ENCODE results near the gene AP2A2. TPM values are rescaled to one million over a fixed set of nuclear protein-coding genes. Genes with fewer than 3 reads are reported as not detected.
A peak's percentile ranks its signal among the peaks of the same experiment; 100 is the strongest.

Gene AP2A2
- total and polyA plus RNA-seq, 2 donors (not counting 1 experiment from before 2014, with no cell fraction given) = 53.1 to 57.0 TPM

GRCh38 chr11:968822-969221, 43.2 kb downstream of the AP2A2 start:
- DNase-seq (no peak), ATAC-seq (ENCODE audit: low read depth) (no peak)
- H3K9me3 ChIP-seq (ENCODE audit: control extremely low read depth in 1 of 3, control insufficient read depth in 2 of 3, insufficient read depth in 1 of 3, low read length in 2 of 3) = no peaks in the 10 kb centered on the region
- TF ChIP-seq CTCF (IDR thresholded peaks at IDR 0.05) (no peak), EZH2 (IDR thresholded peaks at IDR 0.05; ENCODE audit: borderline replicate concordance, insufficient read depth, low read depth, low read length, poor library complexity, severe bottlenecking) (no peak)
- H3K27me3 ChIP-seq (replicated peaks in 1 of 4; ENCODE audit: control extremely low read depth in 1 of 4, control insufficient read depth in 3 of 4, insufficient read depth in 4 of 4, low read length in 3 of 4) = no peaks in the 10 kb centered on the region
- peaks cover 0 to 31% of the 10 kb centered on the region in 2 experiments for H3K36me3 ChIP-seq (replicated peaks in 1 of 2; ENCODE audit: control extremely low read depth in 1 of 2, control insufficient read depth in 1 of 2, extremely low read depth in 1 of 2, insufficient read depth in 2 of 2, low read length in 1 of 2)
- POLR2A ChIA-PET = no interaction called here
- no peak overlapping the region for H2AFZ ChIP-seq (ENCODE audit: insufficient read depth, low read depth, low read length, poor library complexity, severe bottlenecking)
- no peak overlapping the region for H3K27ac ChIP-seq (ENCODE audit: low read length in 2 of 2)
- no peak overlapping the region for H3K4me3 Mint-ChIP-seq
- no peaks in the 10 kb centered on the region for H3K27me3 Mint-ChIP-seq
- H3K4me2 ChIP-seq (replicated peaks; ENCODE audit: low read depth, low read length, poor library complexity, severe bottlenecking) = no peak overlapping the region
- no peak overlapping the region for H3K4me3 ChIP-seq (ENCODE audit: control extremely low read depth in 1 of 5, extremely low read depth in 1 of 5, insufficient read depth in 1 of 5, low read depth in 2 of 5, low read length in 4 of 5)
- H3K79me2 ChIP-seq (ENCODE audit: control insufficient read depth, insufficient read depth, low read length) = peaks cover 42% of the 10 kb centered on the region
- H3K4me1 Mint-ChIP-seq = peaks cover 21% of the 10 kb centered on the region
- CTCF ChIA-PET = no interaction called here
- no peaks in the 10 kb centered on the region for H3K9me3 Mint-ChIP-seq (ENCODE audit: insufficient read depth)
- H3K27ac Mint-ChIP-seq = no peak overlapping the region
- WGBS (ENCODE audit: insufficient coverage) = 99% methylated on average over 11 of the region's 14 CpGs
- no peak overlapping the region for H3K9ac ChIP-seq (ENCODE audit: low read length)
- intact Hi-C loops (cut with micrococcal nuclease) = no loop called here
- peaks cover 20% of the 10 kb centered on the region for H4K20me1 ChIP-seq (ENCODE audit: control insufficient read depth, insufficient read depth, low read length, poor library complexity, severe bottlenecking)
- peaks cover 6 to 9% of the 10 kb centered on the region in 2 donors for H3K4me1 ChIP-seq (ENCODE audit: control insufficient read depth in 2 of 2, insufficient read depth in 2 of 2, low read length in 2 of 2)

- Mint-ChIP-seq H3K9me3 (ENCODE audit: insufficient read depth) (no peaks in the 10 kb centered on the region), H3K4me1 (peaks cover 21% of the 10 kb centered on the region), H3K27me3 (no peaks in the 10 kb centered on the region), H3K4me3 (peak overlapping the region; percentile 2), H3K27ac (no peak overlapping the region)
- TF ChIP-seq CTCF (IDR thresholded peaks at IDR 0.05) (no peak), EZH2 (IDR thresholded peaks at IDR 0.05; ENCODE audit: borderline replicate concordance, insufficient read depth, low read depth, low read length, poor library complexity, severe bottlenecking) (no peak)
- Histone ChIP-seq H4K20me1 (ENCODE audit: control insufficient read depth, insufficient read depth, low read length, poor library complexity, severe bottlenecking) (peaks cover 20% of the 10 kb centered on the region), H3K79me2 (ENCODE audit: control insufficient read depth, insufficient read depth, low read length) (peaks cover 42% of the 10 kb centered on the region), H3K4me1 (ENCODE audit: control insufficient read depth in 2 of 2, insufficient read depth in 2 of 2, low read length in 2 of 2) (peaks cover 6 to 9% of the 10 kb centered on the region in 2 donors), H3K27me3 (replicated peaks in 1 of 4; ENCODE audit: control extremely low read depth in 1 of 4, control insufficient read depth in 3 of 4, insufficient read depth in 4 of 4, low read length in 3 of 4) (no peaks in the 10 kb centered on the region), H3K9me3 (ENCODE audit: control extremely low read depth in 1 of 3, control insufficient read depth in 2 of 3, insufficient read depth in 1 of 3, low read length in 2 of 3) (no peaks in the 10 kb centered on the region), H2AFZ (ENCODE audit: insufficient read depth, low read depth, low read length, poor library complexity, severe bottlenecking) (no peak overlapping the region), H3K27ac (ENCODE audit: low read length in 2 of 2) (no peak overlapping the region), H3K4me3 (ENCODE audit: control extremely low read depth in 1 of 5, extremely low read depth in 1 of 5, insufficient read depth in 1 of 5, low read depth in 2 of 5, low read length in 4 of 5) (no peak overlapping the region), H3K36me3 (replicated peaks in 1 of 2; ENCODE audit: control extremely low read depth in 1 of 2, control insufficient read depth in 1 of 2, extremely low read depth in 1 of 2, insufficient read depth in 2 of 2, low read length in 1 of 2) (peaks cover 0 to 30% of the 10 kb centered on the region in 2 experiments), H3K9ac (ENCODE audit: low read length) (no peak overlapping the region), H3K4me2 (replicated peaks; ENCODE audit: low read depth, low read length, poor library complexity, severe bottlenecking) (peak overlapping the region; percentile 28)
- intact Hi-C loops (cut with micrococcal nuclease) = no loop called here
- ChIA-PET POLR2A (no interaction called here), CTCF (no interaction called here)
- DNase-seq (no peak), ATAC-seq (ENCODE audit: low read depth) (no peak)
- 29% methylated on average over 8 of the region's 9 CpGs for WGBS (ENCODE audit: insufficient coverage)
Measured at GRCh38 chr11:969651-970205, 44.1 kb downstream of the AP2A2 start.

Measured in B cell (primary cell).